K562 (cell line): ENCODE results near the gene CCSER1. TPM values are rescaled to one million over a fixed set of nuclear protein-coding genes. Genes with fewer than 3 reads are reported as not detected.

ENCODE experiments used
- ATAC-seq: fragments of 200-7000 bp; cut with Tn5 transposase; 3 replicates; pipeline ENCODE4 v1.9.1; 2020; ENCODE audit warnings: moderate library complexity
- BruUV-seq: library from RNA; stranded (reverse); fragments of 400-500 nt; replicated peaks from 2 replicates; lab custom pipeline; 2021; lab: Mats Ljungman, UMichigan
- CTCF ChIA-PET: fragments of 300-600 bp; formaldehyde crosslinking; extraction: SDS; loops from one replicate; lab custom pipeline; 2021; ENCODE audit warnings: low intra/inter-chr PET ratio; lab: Yijun Ruan, JAX
- POLR2A ChIA-PET: fragments of 300-600, 350-650 bp; sonication (Branson Sonifier 250); formaldehyde crosslinking; extraction: SDS; loops from one replicate; lab custom pipeline; 2021; ENCODE audit warnings: antibody characterized with exemption, inconsistent platforms; lab: Yijun Ruan, JAX
- DNase-seq, 4 experiments: peaks; one replicate each; pipeline versions ENCODE4 v3.0.0 to v3.0.0-alpha.2; 2011 to 2018; ENCODE audit warnings: low spot score in 3 of 4, mixed read lengths in 3 of 4; ENCODE audit errors: extremely low read depth in 1 of 4
- FAIRE-seq: peaks from 2 replicates; lab custom pipeline; 2011; peaks lifted over from hg19 to GRCh38; lab: Jason Lieb, UNC
- H2AFZ ChIP-seq: 2 replicates; pipeline ENCODE4 v1.6.0; 2011; ENCODE audit warnings: low read depth, low read length, control low read depth, inconsistent platforms
- H3K27ac ChIP-seq: fragments of 200-600 bp; 3 replicates; pipeline ENCODE4 v1.8.0; 2011; ENCODE audit warnings: low read depth, mild to moderate bottlenecking, control low read depth, inconsistent platforms, low read length, moderate library complexity, mixed read lengths; ENCODE audit errors: extremely low read depth
- H3K27me3 ChIP-seq, 2 experiments: fragments of 300-600 bp in 1 of 2; 2 replicates in 1 of 2; 3 replicates in 1 of 2; pipeline versions ENCODE4 v1.6.0 to v1.8.0; 2011; ENCODE audit warnings: inconsistent platforms in 2 of 2, low read length in 2 of 2, mild to moderate bottlenecking in 1 of 2, mixed read lengths in 1 of 2, moderate library complexity in 1 of 2; ENCODE audit not compliant: control insufficient read depth in 2 of 2, insufficient read depth in 2 of 2
- H3K36me3 ChIP-seq: fragments of 300-600 bp; 3 replicates; pipeline ENCODE4 v1.8.0; 2011; ENCODE audit warnings: mild to moderate bottlenecking, low read length, inconsistent platforms; ENCODE audit not compliant: control insufficient read depth, insufficient read depth
- H3K4me1 ChIP-seq, 2 experiments: fragments of 200-600 bp in 1 of 2; replicated peaks in 1 of 2; 2 replicates in 1 of 2; 3 replicates in 1 of 2; pipeline versions ENCODE4 v1.5.1 to v1.8.0; 2011; ENCODE audit warnings: inconsistent platforms in 2 of 2, low read length in 2 of 2, mild to moderate bottlenecking in 1 of 2, mixed read lengths in 1 of 2, moderate library complexity in 1 of 2; ENCODE audit not compliant: control insufficient read depth in 2 of 2, insufficient read depth in 2 of 2
- H3K4me2 ChIP-seq: 2 replicates; pipeline ENCODE4 v1.6.1; 2011; ENCODE audit warnings: low read length, control low read depth, inconsistent platforms, mixed read lengths; ENCODE audit not compliant: insufficient read depth
- H3K4me3 ChIP-seq: fragments of 200-600 bp; sonication (generic), shearing (Covaris generic); 2 replicates; pipeline ENCODE4 v1.5.1; 2016; ENCODE audit warnings: control low read depth, inconsistent platforms
- H3K79me2 ChIP-seq: fragments of 200-600 bp; 3 replicates; pipeline ENCODE4 v1.8.0; 2011; ENCODE audit warnings: low read length, inconsistent platforms; ENCODE audit not compliant: control insufficient read depth, insufficient read depth
- H3K9ac ChIP-seq, 2 experiments: 2 replicates each; pipeline versions ENCODE4 v1.6.0 to v1.6.1; 2011; ENCODE audit warnings: low read depth in 2 of 2, low read length in 2 of 2, control low read depth in 1 of 2, inconsistent platforms in 1 of 2, mild to moderate bottlenecking in 1 of 2, mixed read lengths in 1 of 2; ENCODE audit not compliant: insufficient read depth in 1 of 2
- H3K9me1 ChIP-seq: one replicate; pipeline ENCODE4 v1.6.0; 2011; ENCODE audit warnings: inconsistent platforms, mild to moderate bottlenecking, low read length, moderate library complexity; ENCODE audit not compliant: control insufficient read depth, insufficient read depth
- H3K9me3 ChIP-seq: replicated peaks from 2 replicates; pipeline ENCODE4 v1.5.1; 2011; ENCODE audit warnings: low read depth, low read length, inconsistent platforms; ENCODE audit not compliant: control insufficient read depth, insufficient read depth
- H4K20me1 ChIP-seq: replicated peaks from 2 replicates; pipeline ENCODE4 v1.6.1; 2011; ENCODE audit warnings: low read length, inconsistent platforms, mixed read lengths; ENCODE audit not compliant: control insufficient read depth, insufficient read depth
- DMBX1 ChIP-seq: fragments of 250-450 bp; sonication (Bioruptor Pico); IDR thresholded peaks from 2 replicates; pipeline ENCODE4 v1.8.0; 2022; ENCODE audit warnings: inconsistent platforms, mild to moderate bottlenecking, moderate library complexity, borderline replicate concordance
- E2F1 ChIP-seq: sonication (generic); formaldehyde crosslinking; IDR thresholded peaks from 2 replicates; pipeline ENCODE4 v1.8.1; 2023; ENCODE audit warnings: mild to moderate bottlenecking, missing genetic modification reagents, moderate library complexity
- ELF4 ChIP-seq: fragments of 450-650 bp; formaldehyde crosslinking; IDR thresholded peaks from 2 replicates; pipeline ENCODE4 v1.4.0; 2022; ENCODE audit warnings: missing genetic modification characterization
- JUNB ChIP-seq: fragments of 450-650 bp; formaldehyde crosslinking; conservative IDR thresholded peaks from 2 replicates; pipeline ENCODE4 v1.4.0; 2020; ENCODE audit warnings: mild to moderate bottlenecking
- MCM3 ChIP-seq: fragments of 450-650 bp; IDR thresholded peaks from 2 replicates; pipeline ENCODE4 v1.6.1; 2016
- RBM14 ChIP-seq: fragments of 200-400 bp; formaldehyde crosslinking; IDR thresholded peaks from 2 replicates; pipeline ENCODE4 v1.6.1; 2018; ENCODE audit warnings: low read depth, mild to moderate bottlenecking, low read length, moderate library complexity, borderline replicate concordance; ENCODE audit not compliant: insufficient read depth
- SRSF7 ChIP-seq: fragments of 200-400 bp; formaldehyde crosslinking; optimal IDR thresholded peaks from 2 replicates; pipeline ENCODE3; 2017; ENCODE audit warnings: mild to moderate bottlenecking, low read depth, low read length
- TFAP4 ChIP-seq: sonication (generic); formaldehyde crosslinking; IDR thresholded peaks from 2 replicates; pipeline ENCODE4 v1.8.0; 2022; ENCODE audit warnings: missing genetic modification reagents, mild to moderate bottlenecking, moderate library complexity, borderline replicate concordance
- ZNF274 ChIP-seq: IDR thresholded peaks from 2 replicates; pipeline ENCODE4 v1.6.1; 2011; ENCODE audit warnings: low read depth, mild to moderate bottlenecking, low read length, moderate library complexity, borderline replicate concordance
- ZNF318 ChIP-seq, 2 experiments: fragments of 450-650 bp; IDR thresholded peaks; 2 replicates each; pipeline ENCODE4 v1.6.1; 2016; ENCODE audit warnings: mild to moderate bottlenecking in 2 of 2, borderline replicate concordance in 1 of 2, low read depth in 1 of 2, moderate library complexity in 1 of 2
- ZNF699 ChIP-seq: fragments of 250-450 bp; sonication (Bioruptor Pico); IDR thresholded peaks from 2 replicates; pipeline ENCODE4 v1.8.0; 2021; ENCODE audit warnings: mild to moderate bottlenecking, moderate library complexity; ENCODE audit not compliant: insufficient replicate concordance
- WGBS: fragments of 100-300 bp; shearing (Covaris generic); methylation state at CpG from one replicate; pipeline ENCODE4 v1.1.6; 2016; ENCODE audit warnings: low coverage, mixed read lengths; ENCODE audit not compliant: insufficient coverage; ENCODE audit errors: missing lambda C conversion rate; 5-methylcytosine and 5-hydroxymethylcytosine counted together
- in situ Hi-C: fragments of 300-500 bp; cut with MboI; formaldehyde crosslinking; loops from 4 replicates; pipeline ENCODE4 v1.15.0; 2018; ENCODE audit warnings: inconsistent platforms, mixed read lengths
- intact Hi-C: fragments of 100-400 bp; cut with micrococcal nuclease; formaldehyde crosslinking; loops from 2 replicates; pipeline ENCODE4 v1.14.2; 2022
- polyA plus RNA-seq, 8 experiments: library from polyadenylated mRNA; depleted of rRNA in 4 of 8; stranded (reverse) in 5 of 8; unstranded in 3 of 8; fragments of >200 nt; fragmentation: Nextera tagmentation in 2 of 8; fragmentation: Illumina TruSeq in 1 of 8; extraction: Ambion mirVana in 2 of 8; extraction: Trizol in 1 of 8; gene quantifications; 2 replicates each; pipeline versions ENCODE4 v1.2.1 to v1.2.3, GENCODE V29; 2011 to 2014; ENCODE audit warnings: inconsistent platforms in 1 of 8, missing spikeins in 1 of 8
- total RNA-seq, 7 experiments: library from RNA; depleted of rRNA in 6 of 7; stranded (reverse); fragments of >200 nt in 6 of 7; fragmentation: Illumina TruSeq in 2 of 7; extraction: Trizol in 2 of 7; gene quantifications; 2 replicates each; pipeline versions ENCODE4 v1.2.1 to v1.2.3, GENCODE V29; 2011 to 2021; ENCODE audit warnings: low replicate concordance in 1 of 7

CCSER1 gene
- total and polyA plus RNA-seq, 9 of the 15 experiments (the other 6 are each of a cell fraction or from before 2014, with no cell fraction given): not detected

GRCh38 chr4:91268913-91269312, 1141.7 kb downstream of the CCSER1 start (continued):
- TF ChIP-seq ELF4 (CRISPR knock-in tag) (no peak), DMBX1 (CRISPR knock-in tag) (no peak)

GRCh38 chr4:91279899-91280298, 1152.7 kb downstream of the CCSER1 start:
- no peak for DNase-seq
- Histone ChIP-seq H3K4me1 (no peaks in the 10 kb centered on the region), H3K9me1 (no peaks in the 10 kb centered on the region), H3K36me3 (no peaks in the 10 kb centered on the region), H2AFZ (no peak overlapping the region), H3K9me3 (0 out of 2 replicates have a peak, but pooled peaks cover 2% of the 10 kb centered on the region), H3K27ac (no peak overlapping the region), H3K4me2 (no peak overlapping the region), H3K4me3 (no peak overlapping the region), H3K79me2 (no peaks in the 10 kb centered on the region), H3K27me3 (no peaks in the 10 kb centered on the region), H4K20me1 (no peaks in the 10 kb centered on the region), H3K9ac (no peak overlapping the region)
- POLR2A ChIA-PET: no interaction called here
- CTCF ChIA-PET: no interaction called here
- in situ Hi-C loops (no loop called here), intact Hi-C loops (no loop called here)
- no TSS peak for BruUV-seq
- no peak for ATAC-seq
- 3% methylated on average over 2 of the region's 2 CpGs for WGBS
- no peak for FAIRE-seq
- TF ChIP-seq ZNF699 (CRISPR knock-in tag) (no peak), TFAP4 (CRISPR knock-in tag) (no peak), MCM3 (no peak), E2F1 (CRISPR knock-in tag) (no peak), ZNF318 (IDR thresholded peaks at IDR 0.05; ENCODE audit: borderline replicate concordance in 1 of 2, low read depth in 1 of 2) (no peak), RBM14 (no peak), SRSF7 (no peak), JUNB (CRISPR knock-in tag) (no peak), ZNF274 (no peak)
